HG03097 (cell line): ENCODE data around the gene APLF.
"Not testable (repeated sequence)": the region's sequence is repeated elsewhere in the genome, so short reads cannot be mapped to it uniquely, and the experiment has no call there.

Experiments used
- ATAC-seq: cut with Tn5 transposase; IDR thresholded peaks from one replicate; pipeline ENCODE4 v1.9.1; 2021; ENCODE audit not compliant: unreplicated experiment, low FRiP score

Gene APLF

GRCh38 chr2:68441179-68441993 lies 26.0 kb upstream of the APLF start:
- ATAC-seq, result peak; percentile 98

GRCh38 chr2:68441994-68442322 lies 25.4 kb upstream of the APLF start:
- no peak for ATAC-seq

GRCh38 chr2:68446425-68446824 lies 21.0 kb upstream of the APLF start:
- not testable (repeated sequence) for ATAC-seq

GRCh38 chr2:68447118-68447517 lies 20.3 kb upstream of the APLF start:
- ATAC-seq, result no peak

GRCh38 chr2:68448671-68449653 lies 18.4 kb upstream of the APLF start:
- no peak for ATAC-seq

- ATAC-seq, result no peak
Observed at GRCh38 chr2:68452158-68452900, 15.1 kb upstream of the APLF start.

- ATAC-seq, result no peak
Observed at GRCh38 chr2:68453761-68454360, 13.5 kb upstream of the APLF start.

GRCh38 chr2:68454719-68455118 lies 12.7 kb upstream of the APLF start:
- ATAC-seq, result no peak

- no peak for ATAC-seq
Observed at GRCh38 chr2:68456198-68456597, 11.2 kb upstream of the APLF start.

- ATAC-seq, result no peak
Observed at GRCh38 chr2:68458981-68459380, 8.4 kb upstream of the APLF start.

- ATAC-seq, result no peak
Observed at GRCh38 chr2:68463287-68463877, 4.0 kb upstream of the APLF start.

- no peak for ATAC-seq
Observed at GRCh38 chr2:68464651-68465050, 2.7 kb upstream of the APLF start.

- no peak for ATAC-seq
Observed at GRCh38 chr2:68465081-68465916, 2.1 kb upstream of the APLF start.

GRCh38 chr2:68466361-68466777 lies 1.0 kb upstream of the APLF start:
- ATAC-seq, result no peak

- peak; percentile 33 for ATAC-seq
Observed at GRCh38 chr2:68466778-68467076, 658 bp upstream of the APLF start.

- no peak for ATAC-seq
Observed at GRCh38 chr2:68468801-68469200, 1.4 kb downstream of the APLF start.

- ATAC-seq, result no peak
Observed at GRCh38 chr2:68469935-68470334, 2.5 kb downstream of the APLF start.

- no peak for ATAC-seq
Observed at GRCh38 chr2:68471385-68471784, 4.0 kb downstream of the APLF start.

- no peak for ATAC-seq
Observed at GRCh38 chr2:68472796-68473414, 5.5 kb downstream of the APLF start.
